Measurements from ENCODE around the gene YIPF3. TPM values are rescaled to one million over a fixed set of nuclear protein-coding genes. Genes with fewer than 3 reads are reported as not detected.
"Not testable (repeated sequence)": the region's sequence is repeated elsewhere in the genome, so short reads cannot be mapped to it uniquely, and the experiment has no call there.

Gene YIPF3
- total RNA-seq, 1 donor from 2014 or later = 86.2 TPM

GRCh38 chr6:43493230-43493629 is 23.5 kb downstream of the YIPF3 start:
- no peak for DNase-seq (ENCODE audit: low read depth, low spot score)

- DNase-seq (ENCODE audit: low read depth, low spot score) = no peak
Observed at GRCh38 chr6:43492673-43493072, 24.1 kb downstream of the YIPF3 start.

DNA sequence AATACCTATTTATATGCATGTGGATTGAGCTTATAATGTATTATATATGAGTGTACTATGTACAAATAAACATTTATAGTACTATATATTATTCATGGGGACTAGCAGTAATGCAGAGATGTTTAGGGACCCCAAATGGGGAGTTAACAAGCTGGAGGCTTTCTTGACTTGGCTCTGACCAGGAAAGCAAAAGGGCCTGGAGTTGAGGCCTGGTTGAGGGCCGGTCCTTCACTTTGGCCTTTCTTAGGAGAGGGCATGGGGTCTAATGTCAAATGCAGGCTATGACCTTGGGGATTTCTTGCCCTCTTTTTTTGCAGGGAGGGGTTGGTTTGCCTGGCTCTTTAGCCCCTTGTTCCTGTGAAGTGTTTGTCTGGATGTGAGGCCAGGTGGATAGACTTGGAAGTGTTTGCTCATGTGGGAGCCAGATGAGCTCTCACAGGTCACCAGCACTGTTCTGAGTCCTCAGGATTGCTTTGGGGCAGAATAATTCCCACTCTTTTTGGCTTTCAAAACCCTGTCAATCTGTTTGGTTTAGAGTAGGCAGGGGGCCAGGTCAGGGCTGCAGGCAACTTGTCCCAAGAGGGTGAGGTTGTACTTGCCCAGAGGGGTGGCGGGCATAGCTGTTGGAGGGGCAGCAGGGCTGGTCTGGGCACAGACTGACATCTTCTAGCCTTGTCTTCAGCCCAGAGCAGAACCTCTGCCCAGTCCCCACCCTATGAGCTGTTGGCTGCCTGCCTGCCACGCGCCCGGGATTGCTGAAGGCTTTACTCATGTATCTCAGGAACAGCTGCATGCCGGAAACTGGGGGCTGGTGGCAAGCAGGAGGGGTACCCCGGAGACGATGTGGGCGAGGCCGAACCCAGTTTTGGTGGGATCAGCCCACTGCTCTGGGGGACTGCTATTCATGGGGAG is 24.7 kb downstream of the YIPF3 start:
- DNase-seq (ENCODE audit: low read depth, low spot score) = no peak

DNA sequence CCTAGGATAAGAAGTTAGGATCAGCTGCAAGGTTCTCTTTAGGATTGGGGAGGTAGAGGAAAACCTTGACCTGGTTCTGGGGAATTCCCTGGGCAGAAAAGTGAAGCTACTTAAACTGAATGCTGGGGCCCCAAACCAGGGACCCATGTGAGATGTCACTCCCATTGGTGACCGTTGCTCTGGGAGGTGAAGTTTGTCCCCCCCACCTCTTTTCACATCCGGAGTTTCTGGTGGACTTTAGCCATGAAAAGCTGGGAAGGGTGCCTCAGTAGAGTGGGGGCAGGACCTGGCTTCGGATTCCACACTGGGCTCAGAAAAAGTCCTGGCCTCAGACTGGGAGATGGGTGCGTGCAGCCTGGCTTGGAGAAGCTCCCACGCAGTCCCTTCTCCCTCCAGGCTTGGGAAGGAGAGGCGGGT is 26.2 kb downstream of the YIPF3 start:
- DNase-seq (ENCODE audit: low read depth, low spot score) = no peak

GRCh38 chr6:43489277-43490072 is 27.3 kb downstream of the YIPF3 start:
- DNase-seq (ENCODE audit: low read depth, low spot score) = no peak

DNA sequence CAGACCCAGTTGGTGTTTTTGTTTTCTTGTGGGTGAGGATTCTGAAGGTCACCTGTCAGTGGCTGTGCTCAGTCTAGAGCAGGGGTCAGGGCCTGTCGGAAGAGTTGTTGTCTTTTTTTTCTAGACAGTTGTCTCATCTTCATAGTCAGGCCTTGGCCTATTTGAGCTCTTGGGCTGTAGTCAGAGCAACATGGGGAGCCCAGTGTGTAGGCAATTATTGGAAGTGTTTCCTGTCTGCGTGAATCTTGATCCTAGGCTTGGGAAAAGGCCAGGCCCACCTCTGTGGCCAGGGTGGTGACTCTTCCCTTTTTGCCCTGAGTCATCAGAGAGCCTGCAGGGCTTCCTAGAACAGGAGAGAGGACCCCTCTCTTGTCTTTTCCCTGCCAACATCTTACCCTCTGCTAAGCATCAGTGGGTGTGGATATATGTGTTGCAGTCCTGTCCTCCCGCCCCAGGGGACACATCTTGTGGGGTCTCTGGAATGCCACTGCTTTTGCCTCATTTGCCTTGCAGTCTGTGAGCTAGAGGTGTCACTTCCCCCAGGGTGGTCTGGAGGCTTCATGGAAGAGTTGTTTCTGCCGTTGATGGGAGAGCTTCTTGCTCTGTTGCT is 28.0 kb downstream of the YIPF3 start:
- no peak for DNase-seq (ENCODE audit: low read depth, low spot score)

DNA sequence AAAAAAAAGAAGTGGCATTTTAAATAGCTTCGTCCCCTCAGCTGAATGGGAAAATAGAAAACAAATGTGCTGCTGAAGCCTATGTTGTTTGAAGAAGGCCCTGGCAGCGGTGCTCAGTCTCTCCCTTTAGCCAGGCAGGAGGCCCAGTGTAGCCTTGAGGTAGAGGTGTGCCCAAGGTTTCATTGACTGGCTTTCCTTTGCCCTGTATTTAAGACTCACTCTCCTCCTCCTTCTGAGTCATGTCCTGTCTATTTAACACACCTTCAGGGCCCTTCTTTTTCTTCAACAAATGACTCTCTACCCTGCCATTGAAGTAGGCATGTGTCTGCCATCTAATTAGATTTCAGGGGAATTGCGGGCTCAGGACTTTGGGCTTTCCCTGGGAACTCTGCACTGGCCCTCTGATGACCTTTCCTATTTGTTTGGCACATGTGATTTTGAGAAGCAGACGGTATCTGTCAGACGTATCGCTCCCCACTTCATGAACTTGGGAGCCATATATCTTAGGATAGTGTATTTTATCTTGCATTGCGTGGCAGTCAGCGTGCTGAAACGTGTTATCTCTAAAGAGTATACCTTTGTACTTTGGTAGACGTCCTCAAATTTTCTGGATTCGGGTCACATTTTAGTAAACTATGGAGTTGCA is 35.0 kb downstream of the YIPF3 start:
- no peak for DNase-seq (ENCODE audit: low read depth, low spot score)

DNA sequence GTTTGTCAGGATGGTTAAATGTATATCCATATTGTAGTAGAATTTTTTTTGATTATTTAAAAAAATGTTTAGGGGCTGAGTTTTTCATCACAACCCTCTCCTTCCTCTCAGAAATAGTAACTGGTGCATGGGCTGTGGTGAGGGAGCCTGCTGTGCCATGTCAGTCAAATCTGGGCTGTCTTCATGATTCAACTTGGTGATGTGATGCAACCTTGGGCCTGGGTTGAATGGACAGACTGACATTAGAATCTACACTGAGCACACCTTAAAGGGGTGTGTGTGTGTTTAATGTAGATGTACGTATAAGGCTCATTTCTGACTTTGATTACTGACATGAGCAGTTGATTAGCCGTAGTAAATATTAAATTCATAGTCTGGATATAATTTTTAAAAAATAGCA is 35.7 kb downstream of the YIPF3 start:
- DNase-seq (ENCODE audit: low read depth, low spot score) = no peak

- DNase-seq (ENCODE audit: low read depth, low spot score) = no peak
Observed at GRCh38 chr6:43478008-43478372, 38.7 kb downstream of the YIPF3 start.

DNA sequence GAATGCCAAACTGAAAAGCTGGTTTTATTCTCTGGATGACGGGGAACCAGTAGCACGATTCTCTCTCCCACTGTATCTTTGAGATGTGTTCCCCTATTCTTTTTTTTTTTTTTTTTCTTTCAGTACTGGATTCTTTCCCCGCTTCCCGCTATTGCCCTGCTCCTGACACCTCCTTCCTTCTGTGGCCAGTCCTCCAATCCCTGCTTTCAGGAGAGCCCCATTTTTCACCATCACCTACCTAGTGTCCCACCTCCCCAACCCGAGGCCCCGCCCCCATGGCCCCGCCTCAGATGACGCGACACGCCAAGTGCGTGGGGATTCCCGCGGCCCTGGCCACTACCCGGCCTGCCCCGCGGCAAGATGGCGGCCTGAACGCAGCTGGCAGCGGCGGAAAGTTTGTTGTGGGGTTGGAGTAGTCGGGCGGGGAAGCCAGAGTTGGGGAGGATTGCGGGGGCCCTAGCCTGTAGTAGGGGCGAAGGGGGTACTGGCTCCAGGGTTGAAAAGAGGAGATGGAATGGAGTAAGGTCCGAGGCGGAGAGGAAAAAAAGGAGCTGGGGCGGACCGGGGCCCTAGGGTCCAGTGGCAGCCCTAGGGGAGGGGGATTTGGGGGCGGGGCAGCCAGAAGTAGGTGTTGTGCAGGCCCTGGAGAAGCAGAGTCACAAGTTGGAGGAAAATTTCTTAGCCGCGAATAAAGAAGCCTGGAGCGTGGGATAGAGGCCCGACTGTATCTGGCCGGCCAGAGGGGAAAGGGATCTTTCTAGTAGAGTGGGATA is 39.3 kb downstream of the YIPF3 start, which contains the start of gene TJAP1:
TJAP1 (plus strand) TSS at position 336 of the 773 bp plus-strand sequence. CDS start 21,432 bp downstream, outside the sequence.
- peak; percentile 59 for DNase-seq (ENCODE audit: low read depth, low spot score)

- DNase-seq (ENCODE audit: low read depth, low spot score) = no peak
Observed at GRCh38 chr6:43476746-43477145, 40.0 kb downstream of the YIPF3 start.

- no peak for DNase-seq (ENCODE audit: low read depth, low spot score)
Observed at GRCh38 chr6:43475516-43475915, 41.2 kb downstream of the YIPF3 start.

- DNase-seq (ENCODE audit: low read depth, low spot score) = no peak
Observed at GRCh38 chr6:43472515-43472914, 44.2 kb downstream of the YIPF3 start.

- DNase-seq (ENCODE audit: low read depth, low spot score) = no peak
Observed at GRCh38 chr6:43471399-43471798, 45.3 kb downstream of the YIPF3 start.

GRCh38 chr6:43469947-43470346 is 46.8 kb downstream of the YIPF3 start:
- no peak for DNase-seq (ENCODE audit: low read depth, low spot score)

- no peak for DNase-seq (ENCODE audit: low read depth, low spot score)
Observed at GRCh38 chr6:43468748-43469681, 47.7 kb downstream of the YIPF3 start.

DNA sequence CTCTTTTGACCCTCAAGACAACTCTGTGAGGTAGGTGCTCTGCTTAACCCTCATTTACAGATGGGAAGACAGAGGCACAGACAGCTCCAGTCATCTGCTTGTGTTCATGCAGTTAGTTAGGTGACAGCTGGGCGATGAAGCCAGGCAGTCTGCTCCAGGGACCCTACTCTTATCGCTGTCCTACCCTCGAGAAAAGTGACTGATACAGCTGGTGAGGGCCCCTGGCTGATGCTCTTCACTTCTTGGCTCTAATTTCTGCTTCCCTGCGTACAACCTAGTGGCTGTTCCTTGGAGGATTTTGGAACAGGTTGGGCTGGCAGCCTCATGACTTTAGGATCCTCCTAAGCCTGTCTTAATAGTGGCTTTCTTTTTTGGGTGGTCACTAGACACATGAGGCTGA is 48.5 kb downstream of the YIPF3 start:
- no peak for DNase-seq (ENCODE audit: low read depth, low spot score)

GRCh38 chr6:43467752-43468151 is 49.0 kb downstream of the YIPF3 start:
- no peak for DNase-seq (ENCODE audit: low read depth, low spot score)

DNA sequence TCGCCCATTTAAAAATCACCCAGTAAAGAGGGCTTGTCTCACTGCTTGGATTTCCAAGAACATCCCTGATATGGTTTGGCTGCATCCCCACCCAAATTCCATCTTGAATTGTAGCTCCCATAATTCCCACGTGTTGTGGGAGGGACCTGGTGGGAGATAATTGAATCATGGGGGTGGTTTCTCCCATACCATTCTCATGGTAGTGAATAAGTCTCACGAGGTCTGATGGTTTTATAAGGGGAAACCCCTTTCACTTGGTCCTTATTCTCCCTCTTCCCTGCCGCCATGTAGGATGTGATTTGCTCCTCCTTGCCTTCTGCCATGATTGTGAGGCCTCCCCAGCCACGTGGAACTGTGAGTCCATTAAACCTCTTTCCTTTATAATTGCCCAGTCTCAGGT is 49.5 kb downstream of the YIPF3 start:
- DNase-seq (ENCODE audit: low read depth, low spot score) = not testable (repeated sequence)

- no peak for DNase-seq (ENCODE audit: low read depth, low spot score)
Observed at GRCh38 chr6:43465948-43466347, 50.8 kb downstream of the YIPF3 start.
